Hematopoietic multipotent progenitor cell (in vitro differentiated cells): ENCODE measurements around the gene LHFPL3. TPM values are rescaled to one million over a fixed set of nuclear protein-coding genes. Genes with fewer than 3 reads are reported as not detected.

Source experiments
- DNase-seq, 3 donors: peaks; one replicate each; pipeline ENCODE4 v3.0.0-alpha.2; 2011 to 2015; ENCODE audit warnings: low read depth in 2 of 3, low spot score in 2 of 3
- total RNA-seq: library from RNA; depleted of rRNA; stranded (reverse); fragments of >200 nt; gene quantifications from one replicate; pipeline ENCODE4 v1.2.3, GENCODE V29; 2012

The LHFPL3 gene
- total RNA-seq, 1 donor: not detected

- DNase-seq: peak; percentile 58 to 84 (median 70)
Measured at GRCh38 chr7:104883718-104884452, 555.5 kb downstream of the LHFPL3 start.

- DNase-seq: no peak
Measured at GRCh38 chr7:104886651-104887050, 558.2 kb downstream of the LHFPL3 start.

- no peak for DNase-seq
Measured at GRCh38 chr7:104890216-104890615, 561.8 kb downstream of the LHFPL3 start.

GRCh38 chr7:104891949-104892348 lies 563.5 kb downstream of the LHFPL3 start:
- no peak for DNase-seq

- no peak for DNase-seq
Measured at GRCh38 chr7:104894314-104894713, 565.9 kb downstream of the LHFPL3 start.

GRCh38 chr7:104894726-104895521 lies 566.5 kb downstream of the LHFPL3 start:
- no peak for DNase-seq

- DNase-seq: no peak
Measured at GRCh38 chr7:104895522-104896236, 567.3 kb downstream of the LHFPL3 start.

GRCh38 chr7:104898434-104898833 lies 570.0 kb downstream of the LHFPL3 start:
- DNase-seq: no peak

- DNase-seq: no peak
Measured at GRCh38 chr7:104900525-104901239, 572.3 kb downstream of the LHFPL3 start.

GRCh38 chr7:104901240-104901619 lies 572.8 kb downstream of the LHFPL3 start:
- no peak for DNase-seq

GRCh38 chr7:104902183-104902582 lies 573.8 kb downstream of the LHFPL3 start:
- DNase-seq: no peak

GRCh38 chr7:104903044-104903443 lies 574.6 kb downstream of the LHFPL3 start:
- no peak for DNase-seq

- no peak for DNase-seq
Measured at GRCh38 chr7:104903846-104904245, 575.4 kb downstream of the LHFPL3 start.

GRCh38 chr7:104906032-104906431 lies 577.6 kb downstream of the LHFPL3 start:
- DNase-seq: no peak

- DNase-seq: no peak
Measured at GRCh38 chr7:104906556-104906955, 578.2 kb downstream of the LHFPL3 start.

GRCh38 chr7:104908636-104909035 lies 580.2 kb downstream of the LHFPL3 start:
- DNase-seq: no peak

- DNase-seq: no peak
Measured at GRCh38 chr7:104909096-104909495, 580.7 kb downstream of the LHFPL3 start.

GRCh38 chr7:104914421-104914820 lies 586.0 kb downstream of the LHFPL3 start:
- DNase-seq: no peak

- DNase-seq: no peak
Measured at GRCh38 chr7:104921596-104921995, 593.2 kb downstream of the LHFPL3 start.

- no peak for DNase-seq
Measured at GRCh38 chr7:104922182-104923009, 594.0 kb downstream of the LHFPL3 start.
